Mucosa of stomach (tissue), 1 donor: Measurements from ENCODE around the gene C1QTNF9B.

Experiments used
- H3K27me3 ChIP-seq: one replicate; pipeline ENCODE4 v1.7.0; 2013; ENCODE audit warnings: mild to moderate bottlenecking, low read length; ENCODE audit not compliant: control insufficient read depth, insufficient read depth
- H3K36me3 ChIP-seq: one replicate; pipeline ENCODE4 v1.7.0; 2013; ENCODE audit warnings: low read length; ENCODE audit not compliant: control insufficient read depth, insufficient read depth
- H3K4me1 ChIP-seq: one replicate; pipeline ENCODE4 v1.7.0; 2013; ENCODE audit warnings: mild to moderate bottlenecking, low read length; ENCODE audit not compliant: control insufficient read depth, insufficient read depth
- H3K4me3 ChIP-seq: one replicate; pipeline ENCODE4 v1.7.0; 2013; ENCODE audit warnings: low read length
- H3K9ac ChIP-seq: one replicate; pipeline ENCODE4 v1.7.0; 2013; ENCODE audit warnings: mild to moderate bottlenecking, low read length, moderate library complexity
- H3K9me3 ChIP-seq: one replicate; pipeline ENCODE4 v1.7.0; 2013; ENCODE audit warnings: mild to moderate bottlenecking, low read length, moderate library complexity; ENCODE audit not compliant: control insufficient read depth
- donor health status: Pancreatic carcinoma.

C1QTNF9B gene

DNA sequence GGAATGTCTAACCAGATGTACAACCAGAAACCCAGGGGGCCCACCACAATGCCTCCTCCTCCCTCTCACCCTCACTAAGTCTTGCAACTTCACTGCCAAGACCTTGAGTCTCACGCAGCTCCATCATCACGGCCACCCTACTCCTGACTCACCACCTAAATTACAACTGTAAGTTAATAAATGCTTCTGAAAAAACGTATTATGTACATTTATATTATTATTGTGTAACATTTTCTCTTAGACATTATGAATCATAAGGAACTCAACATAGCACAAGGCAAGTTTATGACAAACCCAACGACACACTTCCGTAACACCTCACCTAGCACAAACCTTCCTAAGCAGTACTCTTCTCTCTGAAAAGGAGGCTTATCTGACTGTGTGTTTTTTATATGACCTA is 28.8 kb downstream of the C1QTNF9B start:
- no peak overlapping the region for H3K4me3 ChIP-seq
- H3K36me3 ChIP-seq: no peaks in the 10 kb centered on the region
- no peaks in the 10 kb centered on the region for H3K27me3 ChIP-seq
- no peak overlapping the region for H3K9ac ChIP-seq
- no peaks in the 10 kb centered on the region for H3K9me3 ChIP-seq
- H3K4me1 ChIP-seq: no peaks in the 10 kb centered on the region

- no peak overlapping the region for H3K9ac ChIP-seq
- no peaks in the 10 kb centered on the region for H3K27me3 ChIP-seq
- no peak overlapping the region for H3K4me3 ChIP-seq
- no peaks in the 10 kb centered on the region for H3K36me3 ChIP-seq
- no peaks in the 10 kb centered on the region for H3K4me1 ChIP-seq
- H3K9me3 ChIP-seq: no peaks in the 10 kb centered on the region
Measured at GRCh38 chr13:23867027-23867491, 30.2 kb downstream of the C1QTNF9B start.

- H3K4me1 ChIP-seq: no peaks in the 10 kb centered on the region
- no peaks in the 10 kb centered on the region for H3K9me3 ChIP-seq
- no peaks in the 10 kb centered on the region for H3K27me3 ChIP-seq
- no peak overlapping the region for H3K9ac ChIP-seq
- no peak overlapping the region for H3K4me3 ChIP-seq
- H3K36me3 ChIP-seq: no peaks in the 10 kb centered on the region
Measured at GRCh38 chr13:23866420-23867026, 30.8 kb downstream of the C1QTNF9B start.

- Histone ChIP-seq H3K9ac (no peak overlapping the region), H3K9me3 (no peaks in the 10 kb centered on the region), H3K4me1 (no peaks in the 10 kb centered on the region), H3K27me3 (no peaks in the 10 kb centered on the region), H3K4me3 (no peak overlapping the region), H3K36me3 (no peaks in the 10 kb centered on the region)
Measured at GRCh38 chr13:23865906-23866305, 31.4 kb downstream of the C1QTNF9B start.

GRCh38 chr13:23865026-23865425 is 32.3 kb downstream of the C1QTNF9B start:
- Histone ChIP-seq H3K36me3 (no peaks in the 10 kb centered on the region), H3K9ac (no peak overlapping the region), H3K9me3 (no peaks in the 10 kb centered on the region), H3K4me3 (no peak overlapping the region), H3K27me3 (no peaks in the 10 kb centered on the region), H3K4me1 (no peaks in the 10 kb centered on the region)

GRCh38 chr13:23861310-23861709 is 36.0 kb downstream of the C1QTNF9B start:
- Histone ChIP-seq H3K9me3 (no peaks in the 10 kb centered on the region), H3K9ac (no peak overlapping the region), H3K27me3 (no peaks in the 10 kb centered on the region), H3K4me3 (no peak overlapping the region), H3K4me1 (no peaks in the 10 kb centered on the region), H3K36me3 (no peaks in the 10 kb centered on the region)

- Histone ChIP-seq H3K4me3 (no peak overlapping the region), H3K27me3 (no peaks in the 10 kb centered on the region), H3K36me3 (no peaks in the 10 kb centered on the region), H3K9ac (no peak overlapping the region), H3K4me1 (no peaks in the 10 kb centered on the region), H3K9me3 (no peaks in the 10 kb centered on the region)
Measured at GRCh38 chr13:23859904-23860303, 37.4 kb downstream of the C1QTNF9B start.

- no peak overlapping the region for H3K4me3 ChIP-seq
- H3K27me3 ChIP-seq: no peaks in the 10 kb centered on the region
- H3K36me3 ChIP-seq: no peaks in the 10 kb centered on the region
- no peaks in the 10 kb centered on the region for H3K9me3 ChIP-seq
- no peaks in the 10 kb centered on the region for H3K4me1 ChIP-seq
- H3K9ac ChIP-seq: no peak overlapping the region
Measured at GRCh38 chr13:23859455-23859854, 37.8 kb downstream of the C1QTNF9B start.

- H3K9ac ChIP-seq: no peak overlapping the region
- no peaks in the 10 kb centered on the region for H3K9me3 ChIP-seq
- H3K36me3 ChIP-seq: no peaks in the 10 kb centered on the region
- no peak overlapping the region for H3K4me3 ChIP-seq
- no peaks in the 10 kb centered on the region for H3K27me3 ChIP-seq
- H3K4me1 ChIP-seq: no peaks in the 10 kb centered on the region
Measured at GRCh38 chr13:23858546-23858945, 38.8 kb downstream of the C1QTNF9B start.

- Histone ChIP-seq H3K36me3 (no peaks in the 10 kb centered on the region), H3K4me3 (no peak overlapping the region), H3K9me3 (no peaks in the 10 kb centered on the region), H3K4me1 (no peaks in the 10 kb centered on the region), H3K27me3 (no peaks in the 10 kb centered on the region), H3K9ac (no peak overlapping the region)
Measured at GRCh38 chr13:23856008-23856750, 41.1 kb downstream of the C1QTNF9B start.

DNA sequence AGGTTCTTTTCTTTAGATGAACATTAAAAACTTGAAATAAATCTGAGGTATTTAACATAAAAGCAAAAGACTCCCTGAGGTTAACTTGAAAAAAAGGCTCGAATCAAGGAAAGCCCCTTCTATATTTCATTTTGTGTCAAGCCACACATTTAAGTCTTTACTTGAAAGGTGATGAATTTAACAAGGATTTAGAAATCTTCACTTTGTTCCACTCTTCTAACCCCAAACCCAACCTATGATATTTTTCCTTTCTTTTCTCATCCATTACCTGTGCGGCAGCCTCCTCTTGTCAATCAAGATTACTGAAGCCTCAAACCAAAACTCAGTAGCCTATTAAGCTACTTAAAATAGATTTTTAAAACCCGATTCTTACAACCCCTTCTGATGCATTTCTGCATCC is 41.9 kb downstream of the C1QTNF9B start:
- Histone ChIP-seq H3K36me3 (no peaks in the 10 kb centered on the region), H3K9me3 (no peaks in the 10 kb centered on the region), H3K9ac (no peak overlapping the region), H3K4me3 (no peak overlapping the region), H3K4me1 (no peaks in the 10 kb centered on the region), H3K27me3 (no peaks in the 10 kb centered on the region)

DNA sequence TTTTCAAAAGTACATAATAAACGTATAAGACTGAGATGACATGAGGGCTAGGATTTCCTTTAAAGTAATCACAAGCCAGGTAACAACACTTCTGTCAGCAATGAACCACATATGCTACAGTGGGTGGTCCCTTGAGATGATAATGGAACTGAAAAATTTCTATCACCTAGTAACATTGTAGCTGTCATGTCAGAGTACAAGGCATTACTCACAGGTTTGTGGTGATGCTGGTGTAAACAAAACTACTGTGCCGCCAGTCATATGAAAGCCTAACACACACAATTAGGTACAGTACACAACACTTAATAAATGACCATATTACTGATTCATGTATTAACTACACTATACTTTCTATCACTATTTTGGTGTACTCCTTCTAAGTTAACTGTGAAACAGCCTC is 45.0 kb downstream of the C1QTNF9B start:
- no peaks in the 10 kb centered on the region for H3K36me3 ChIP-seq
- H3K4me3 ChIP-seq: no peak overlapping the region
- H3K9ac ChIP-seq: no peak overlapping the region
- H3K9me3 ChIP-seq: no peaks in the 10 kb centered on the region
- no peaks in the 10 kb centered on the region for H3K4me1 ChIP-seq
- no peaks in the 10 kb centered on the region for H3K27me3 ChIP-seq
